ENCODE results near the gene COL8A1.
"Not testable (repeated sequence)": the region's sequence is repeated elsewhere in the genome, so short reads cannot be mapped to it uniquely, and the experiment has no call there.

Gene COL8A1

GRCh38 chr3:99712291-99712954, 74.0 kb downstream of the COL8A1 start:
- FAIRE-seq = no peak

GRCh38 chr3:99713440-99713839, 75.0 kb downstream of the COL8A1 start:
- FAIRE-seq = no peak

- FAIRE-seq = no peak
Measured at GRCh38 chr3:99714146-99714545, 75.8 kb downstream of the COL8A1 start.

GRCh38 chr3:99714575-99714974, 76.2 kb downstream of the COL8A1 start:
- no peak for FAIRE-seq

- FAIRE-seq = no peak
Measured at GRCh38 chr3:99716463-99716995, 78.1 kb downstream of the COL8A1 start.

- no peak for FAIRE-seq
Measured at GRCh38 chr3:99720985-99721632, 82.7 kb downstream of the COL8A1 start.

- no peak for FAIRE-seq
Measured at GRCh38 chr3:99721633-99722007, 83.2 kb downstream of the COL8A1 start.

GRCh38 chr3:99724276-99724675, 85.9 kb downstream of the COL8A1 start:
- FAIRE-seq = no peak

- no peak for FAIRE-seq
Measured at GRCh38 chr3:99730870-99731269, 92.5 kb downstream of the COL8A1 start.

- no peak for FAIRE-seq
Measured at GRCh38 chr3:99731499-99731898, 93.1 kb downstream of the COL8A1 start.

- not testable (repeated sequence) for FAIRE-seq
Measured at GRCh38 chr3:99740371-99740770, 102.0 kb downstream of the COL8A1 start.

GRCh38 chr3:99741588-99741987, 103.2 kb downstream of the COL8A1 start:
- FAIRE-seq = no peak

- FAIRE-seq = no peak
Measured at GRCh38 chr3:99747915-99748314, 109.5 kb downstream of the COL8A1 start.

- no peak for FAIRE-seq
Measured at GRCh38 chr3:99751649-99752048, 113.3 kb downstream of the COL8A1 start.

- peak; percentile 74 for FAIRE-seq
Measured at GRCh38 chr3:99753268-99753975, 115.0 kb downstream of the COL8A1 start.

- no peak for FAIRE-seq
Measured at GRCh38 chr3:99755831-99756230, 117.4 kb downstream of the COL8A1 start.

- FAIRE-seq = no peak
Measured at GRCh38 chr3:99757966-99758365, 119.6 kb downstream of the COL8A1 start.

- FAIRE-seq = no peak
Measured at GRCh38 chr3:99758502-99759177, 120.2 kb downstream of the COL8A1 start.

- FAIRE-seq = no peak
Measured at GRCh38 chr3:99760031-99760430, 121.6 kb downstream of the COL8A1 start.

- no peak for FAIRE-seq
Measured at GRCh38 chr3:99760629-99761028, 122.2 kb downstream of the COL8A1 start.

GRCh38 chr3:99761415-99762165, 123.2 kb downstream of the COL8A1 start:
- no peak for FAIRE-seq

- FAIRE-seq = no peak
Measured at GRCh38 chr3:99762901-99763300, 124.5 kb downstream of the COL8A1 start.

GRCh38 chr3:99764377-99764776, 126.0 kb downstream of the COL8A1 start:
- FAIRE-seq = no peak
